GM19035 (cell line): ENCODE measurements around the gene LIPC.

ENCODE experiments used
- ATAC-seq: cut with Tn5 transposase; IDR thresholded peaks from one replicate; pipeline ENCODE4 v1.9.1; 2021; ENCODE audit not compliant: unreplicated experiment

The LIPC gene

GRCh38 chr15:58490888-58491473 lies 59.2 kb downstream of the LIPC start:
- no peak for ATAC-seq

- no peak for ATAC-seq
Observed at GRCh38 chr15:58491499-58492202, 59.9 kb downstream of the LIPC start.

GRCh38 chr15:58492661-58493397 lies 61.0 kb downstream of the LIPC start:
- no peak for ATAC-seq

DNA sequence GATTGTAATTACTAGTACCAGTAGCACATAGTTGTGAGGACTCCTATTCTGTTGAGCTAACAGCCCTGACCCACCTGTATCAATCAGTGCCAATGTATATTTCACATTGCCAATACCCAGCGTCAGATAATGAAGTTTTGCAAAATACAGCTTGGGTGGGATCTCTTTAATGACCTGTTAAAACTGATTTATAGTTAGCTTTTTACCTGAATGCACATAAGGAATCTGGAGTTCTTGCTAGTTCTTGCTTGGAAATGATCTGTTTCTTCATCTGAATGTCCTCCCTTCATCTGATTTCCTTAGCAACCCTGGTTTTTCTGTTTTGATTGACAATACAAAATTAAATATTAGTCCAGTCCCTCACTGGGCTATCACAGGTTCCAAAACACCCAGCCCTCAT lies 62.8 kb downstream of the LIPC start:
- no peak for ATAC-seq

DNA sequence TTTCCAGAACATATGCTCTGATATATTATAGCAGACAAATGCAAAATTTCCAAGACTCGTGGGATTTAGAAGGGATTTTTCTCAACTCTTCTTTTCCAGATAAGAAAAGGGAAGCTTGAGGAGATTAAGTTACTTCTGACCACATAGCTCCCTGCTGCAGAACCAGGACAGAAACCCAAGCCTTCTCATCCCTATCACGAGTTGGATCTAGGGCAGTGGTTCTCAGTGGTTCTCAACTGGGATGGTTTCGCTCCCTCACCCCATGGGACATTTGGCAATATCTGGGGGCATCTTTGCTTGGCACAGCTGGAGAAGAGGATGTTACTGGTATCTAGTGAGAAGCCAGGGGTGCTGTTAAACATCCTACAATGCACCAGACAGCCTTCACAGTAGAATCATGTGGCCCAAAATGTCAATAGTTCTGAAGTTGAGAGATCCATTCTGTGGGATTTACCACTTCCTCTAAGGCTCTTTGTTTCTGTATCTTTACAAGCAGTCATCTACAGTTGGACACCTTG lies 64.2 kb downstream of the LIPC start:
- ATAC-seq: no peak

DNA sequence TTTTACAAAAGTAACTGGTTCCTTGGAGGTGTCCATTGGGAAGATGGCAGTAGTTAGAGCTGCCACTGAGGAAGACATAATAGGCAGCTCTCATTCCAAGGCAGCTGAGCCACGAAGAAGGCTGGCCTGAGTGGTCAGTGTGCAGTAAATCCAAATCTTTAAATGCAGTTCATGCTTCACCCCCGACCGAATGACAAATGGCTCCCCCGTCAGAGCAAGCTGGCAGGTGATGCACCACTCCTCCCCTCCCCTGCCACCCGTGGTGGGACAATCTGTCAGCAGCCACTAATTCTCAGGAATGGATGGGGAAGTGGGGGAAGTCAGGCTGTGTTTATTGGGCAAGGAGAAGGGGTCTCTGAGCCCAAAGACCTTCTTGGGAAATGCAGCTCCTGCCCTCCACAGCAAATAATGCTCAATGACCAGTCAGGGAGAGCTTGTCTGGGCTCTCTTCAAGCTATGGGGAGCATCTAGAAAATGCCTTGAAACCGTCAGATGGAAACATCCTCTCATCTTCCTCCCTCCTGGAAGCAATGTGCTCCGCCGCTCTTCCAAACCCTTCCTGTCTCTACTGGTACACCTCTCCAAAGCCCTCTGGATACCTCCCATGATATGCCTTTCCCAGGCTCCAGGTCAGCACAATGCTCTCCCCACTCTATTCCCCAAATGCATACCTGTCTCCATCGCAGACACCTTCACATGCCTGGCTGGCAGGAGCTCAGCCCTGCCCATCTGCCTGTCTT lies 65.4 kb downstream of the LIPC start:
- ATAC-seq: no peak

DNA sequence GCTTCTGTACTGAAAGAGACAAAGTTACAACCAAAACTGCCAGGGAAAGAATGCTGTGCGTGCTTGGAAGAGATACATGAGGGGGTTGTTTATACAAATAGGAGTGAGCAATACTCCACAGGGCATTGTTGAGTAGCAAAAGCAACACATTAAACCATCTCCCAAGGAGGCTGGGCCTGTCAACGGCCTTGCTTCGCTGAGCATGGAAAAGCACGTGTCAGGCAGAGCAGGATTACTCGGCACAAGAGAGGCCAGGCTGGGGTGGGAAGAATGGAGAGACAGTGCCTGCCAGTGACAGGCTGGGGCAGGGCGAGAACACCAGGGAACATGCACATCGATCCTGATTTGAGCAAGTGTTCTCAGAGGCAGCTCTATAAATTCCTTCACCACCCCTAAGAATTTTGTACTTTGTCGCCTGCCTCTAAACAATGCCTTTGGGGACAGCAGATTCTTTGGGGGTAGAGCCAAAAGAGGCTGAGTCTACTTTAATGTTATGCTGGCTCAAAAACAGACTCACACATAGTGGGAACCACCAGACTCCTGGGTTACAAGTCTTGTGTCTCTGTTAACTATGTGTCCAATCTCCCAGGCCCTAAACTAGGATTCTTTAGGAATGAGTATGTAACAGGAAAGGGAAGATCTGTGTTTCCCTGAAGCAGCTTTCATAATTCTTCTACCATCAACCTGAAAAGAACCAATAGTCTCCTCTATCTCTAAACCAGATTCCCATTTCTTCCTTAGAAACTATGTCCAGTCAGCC lies 67.2 kb downstream of the LIPC start:
- ATAC-seq: no peak

GRCh38 chr15:58501006-58501405 lies 69.2 kb downstream of the LIPC start:
- ATAC-seq: no peak

GRCh38 chr15:58501636-58502188 lies 69.9 kb downstream of the LIPC start:
- ATAC-seq: no peak

GRCh38 chr15:58503139-58504027 lies 71.6 kb downstream of the LIPC start:
- no peak for ATAC-seq

DNA sequence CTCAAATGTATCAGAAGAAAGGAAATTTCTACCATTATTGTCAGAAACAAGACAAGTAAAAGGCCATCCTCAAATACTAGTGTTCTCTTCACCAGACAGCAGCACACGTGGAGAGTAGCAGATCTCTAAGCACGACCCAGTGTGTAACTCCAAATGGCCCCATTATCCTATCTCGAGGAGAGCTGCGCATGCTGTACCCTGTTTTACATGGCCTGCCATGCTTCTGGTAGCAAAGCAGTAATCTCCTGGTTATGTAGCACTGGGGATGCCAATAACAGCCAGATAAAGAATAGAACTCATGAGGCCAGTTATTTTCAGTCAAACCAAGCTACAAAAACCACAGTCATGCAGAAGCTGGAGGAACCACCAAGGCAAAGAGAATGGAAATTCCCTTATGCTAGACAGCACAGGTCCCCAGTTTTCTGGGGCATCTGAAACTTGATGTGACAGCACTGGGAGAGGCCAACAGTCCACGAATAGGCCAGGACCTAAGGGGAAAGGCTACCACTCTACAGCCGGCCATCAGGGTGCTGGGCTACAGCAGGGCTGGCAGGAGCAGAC lies 73.0 kb downstream of the LIPC start:
- no peak for ATAC-seq

DNA sequence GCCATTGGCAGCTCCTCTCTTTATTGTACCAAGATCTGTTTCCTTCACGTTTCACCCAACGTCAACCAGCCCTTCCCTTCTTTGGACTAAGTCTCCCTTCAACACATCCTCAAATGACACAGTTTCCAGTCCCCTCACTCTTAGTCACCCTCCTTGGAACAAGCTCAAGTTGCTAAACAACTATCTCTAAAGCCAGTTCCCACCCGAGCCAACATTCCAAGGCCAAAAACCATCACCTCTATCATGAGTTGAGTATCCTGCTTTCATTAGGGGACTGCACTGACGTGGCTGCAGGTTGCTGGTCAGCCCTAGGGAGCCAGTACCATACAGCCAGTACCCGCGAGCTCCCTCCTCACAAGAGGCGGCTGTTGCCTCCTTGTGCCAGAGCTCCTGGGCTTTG lies 73.8 kb downstream of the LIPC start:
- no peak for ATAC-seq

GRCh38 chr15:58506064-58506490 lies 74.3 kb downstream of the LIPC start:
- no peak for ATAC-seq

DNA sequence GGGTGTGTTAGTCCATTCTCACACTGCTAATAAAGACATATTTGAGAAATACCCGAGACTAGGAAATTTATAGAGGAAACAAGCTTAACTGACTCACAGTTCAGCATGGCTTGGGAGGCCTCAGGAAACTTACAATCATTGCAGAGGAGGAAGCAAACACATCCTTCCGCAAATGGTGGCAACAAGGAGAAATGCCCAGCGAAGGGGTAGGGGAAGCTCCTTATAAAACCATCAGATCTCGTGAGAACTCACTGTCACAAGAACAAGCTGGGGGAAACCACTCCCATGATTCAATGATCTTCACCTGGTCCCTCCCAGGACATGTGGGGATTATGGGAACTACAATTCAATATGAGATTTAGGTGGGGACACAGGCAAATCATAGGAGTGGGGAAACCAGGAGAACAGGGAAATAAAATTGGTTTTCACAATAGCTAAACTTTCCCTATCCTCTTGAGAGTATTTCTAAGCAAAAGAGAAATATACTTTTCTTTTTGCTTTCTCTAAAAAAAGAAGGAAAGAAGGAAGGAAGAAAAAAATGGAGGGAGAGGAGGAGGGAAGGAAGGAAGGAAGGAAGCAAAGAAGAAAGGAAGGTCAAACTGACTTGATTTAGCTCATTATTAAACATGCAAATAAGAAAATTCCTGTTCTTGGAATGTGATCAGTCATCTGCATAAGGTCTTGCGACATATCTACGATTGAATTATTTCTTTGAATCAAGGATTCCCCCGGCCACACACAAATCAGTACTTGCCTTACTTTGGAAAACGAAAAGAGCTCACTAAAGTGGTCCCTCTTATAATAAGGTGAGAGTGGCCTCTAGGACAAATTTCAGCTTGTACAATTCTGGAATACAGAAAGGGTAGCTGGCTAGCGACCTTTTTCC lies 75.2 kb downstream of the LIPC start:
- no peak for ATAC-seq

- no peak for ATAC-seq
Observed at GRCh38 chr15:58509556-58509955, 77.8 kb downstream of the LIPC start.

DNA sequence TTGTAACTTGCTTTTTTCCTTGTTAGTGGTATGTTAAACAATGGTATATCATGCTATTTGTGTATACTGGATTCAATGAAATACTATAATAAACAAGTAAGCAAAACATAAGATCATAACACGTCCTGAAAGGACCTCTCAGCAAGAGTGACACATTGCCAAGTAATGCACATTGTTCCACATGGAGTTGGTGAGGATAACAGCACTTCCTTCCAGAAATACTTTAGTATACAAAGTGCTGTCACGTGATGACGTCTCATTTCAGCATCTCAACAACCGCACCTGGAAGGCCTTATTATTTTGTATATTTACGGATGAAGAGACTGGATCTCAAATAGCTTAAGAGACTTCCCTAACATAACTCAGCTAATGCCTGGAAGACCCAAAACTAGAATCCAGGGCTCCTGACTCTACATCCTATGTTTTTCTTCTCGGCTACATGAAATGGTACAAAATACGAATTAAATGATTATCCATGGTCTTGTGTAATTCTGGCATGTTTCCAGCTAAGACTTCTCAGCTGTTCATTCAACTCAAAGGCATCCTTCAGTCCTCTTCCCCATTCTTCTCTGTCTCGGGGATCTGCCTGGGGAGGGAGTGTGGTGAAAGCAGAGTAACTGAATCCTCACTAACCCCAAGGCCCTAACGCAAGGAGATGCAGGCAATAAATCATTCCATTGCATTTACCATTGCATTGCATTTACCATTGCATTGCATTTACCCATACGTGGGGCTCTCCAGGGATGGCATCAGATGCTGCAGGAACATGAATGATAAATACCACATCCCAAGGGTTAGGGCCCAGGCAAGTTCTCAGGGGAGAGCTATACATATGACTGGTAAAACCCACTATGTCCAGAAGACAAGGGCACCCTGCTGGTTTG lies 79.2 kb downstream of the LIPC start:
- ATAC-seq: no peak

- ATAC-seq: no peak
Observed at GRCh38 chr15:58511599-58511987, 79.8 kb downstream of the LIPC start.
